Ovary (tissue), 9 donors: ENCODE results near the gene ARFRP1. TPM values are rescaled to one million over a fixed set of nuclear protein-coding genes. Genes with fewer than 3 reads are reported as not detected.

ENCODE experiments used
- DNase-seq, 5 donors: peaks; one replicate each; pipeline ENCODE4 v3.0.0-alpha.2; 2019 to 2020
- H3K27ac ChIP-seq, 2 donors: fragments of 200-600 bp; one replicate each; pipeline versions ENCODE4 v1.5.1 to v1.8.0; 2019 to 2022
- H3K27me3 ChIP-seq: fragments of 200-600 bp; one replicate; pipeline ENCODE4 v1.8.0; 2022
- H3K36me3 ChIP-seq: fragments of 200-600 bp; sonication (generic); one replicate; pipeline ENCODE4 v1.5.1; 2019
- H3K4me1 ChIP-seq: one replicate; pipeline ENCODE4 v1.8.1; 2013; ENCODE audit warnings: mild to moderate bottlenecking, moderate library complexity; ENCODE audit not compliant: insufficient read depth
- H3K4me3 ChIP-seq: fragments of 200-600 bp; sonication (generic); one replicate; pipeline ENCODE4 v1.5.1; 2017
- H3K9me3 ChIP-seq, 2 donors: fragments of 200-600 bp in 1 of 2; sonication (generic) in 1 of 2; one replicate each; pipeline versions ENCODE4 v1.5.1 to v1.8.1; 2013 to 2019; ENCODE audit warnings: mild to moderate bottlenecking in 1 of 2, moderate library complexity in 1 of 2
- CTCF ChIP-seq, 3 donors: fragments of 450-650 bp in 2 of 3; fragments of 200-600 bp in 1 of 3; IDR thresholded peaks; one replicate each; pipeline versions ENCODE4 v1.5.1 to v1.8.0; 2016 to 2022; ENCODE audit warnings: antibody characterized with exemption in 3 of 3, mild to moderate bottlenecking in 1 of 3
- EP300 ChIP-seq: sonication (generic); formaldehyde crosslinking; IDR thresholded peaks from one replicate; pipeline ENCODE4 v1.6.1; 2017; ENCODE audit warnings: antibody characterized with exemption
- POLR2A ChIP-seq: fragments of 450-650 bp; IDR thresholded peaks from one replicate; pipeline ENCODE4 v1.6.1; 2017; ENCODE audit warnings: antibody characterized with exemption, mild to moderate bottlenecking, moderate library complexity
- WGBS, 3 donors: extraction: QIAGEN DNeasy Blood & Tissue Kit in 1 of 3; methylation state at CpG; one replicate each; pipeline versions ENCODE4 v1.1.5 to v1.1.7; 2013 to 2017; 5-methylcytosine and 5-hydroxymethylcytosine counted together
- intact Hi-C, 4 donors: fragments of 100-400 bp; cut with DNase I; formaldehyde crosslinking; loops; one replicate each; pipeline versions ENCODE4 v1.11.0 to v1.15.1; 2022 to 2023
- polyA plus RNA-seq, 2 donors: library from polyadenylated mRNA; stranded (reverse); fragments of 200-250 nt in 1 of 2; fragments of 350-450 nt in 1 of 2; fragmentation: Illumina TruSeq in 1 of 2; extraction: RNeasy Lipid Tissue Mini Kit (QIAGEN cat#74804) in 1 of 2; gene quantifications; one replicate each; pipeline ENCODE4 v1.2.3, GENCODE V29; 2013 to 2014
- total RNA-seq, 7 donors: library from RNA; depleted of rRNA in 2 of 7; stranded (reverse); fragments of >200 nt in 2 of 7; fragmentation: NEBNext Ultra II Directional in 3 of 7; extraction: Animal tissue kit (Norgen Biotek cat#: 25700) in 3 of 7; gene quantifications; one replicate each; pipeline versions ENCODE4 v1.1.0 to v1.2.4, GENCODE V29; 2016 to 2023
- donor health status: DM: no; HTN: no; CAD: no; lungs with moderate emphysema.
- donor health status: DM: no; HTN: no; CAD: no.
- donor health status: Bipolar disorder and iron deficiency.
- donor health status: DM: yes; HTN: yes; CAD: no.
- donor health status: DM: no; HTN: no; CAD: no.
- donor health status: DM: yes; HTN: yes; CAD: no.

The ARFRP1 gene
- total and polyA plus RNA-seq, 9 donors: 15.3 to 59.5 (median 47.2) TPM

GRCh38 chr20:63685269-63686026 lies 22.3 kb downstream of the ARFRP1 start:
- WGBS, 3 donors: 83 to 92% (median 91%) methylated on average over 19 to 21 of the region's 21 CpGs

GRCh38 chr20:63682384-63683139 lies 25.2 kb downstream of the ARFRP1 start:
- no peaks in the 10 kb centered on the region for H3K27me3 ChIP-seq
- 43 to 49% (median 44%) methylated on average over 19 to 22 of the region's 22 CpGs for WGBS, 3 donors
- peak in 3 of 5 donors; percentile 44 to 62 (median 51) for DNase-seq
- peak overlapping the region in 1 of 2 donors; percentile 38 for H3K27ac ChIP-seq
- no peaks in the 10 kb centered on the region for H3K9me3 ChIP-seq
- H3K36me3 ChIP-seq: no peaks in the 10 kb centered on the region
- intact Hi-C loops: no loop called here
- H3K4me3 ChIP-seq: no peak overlapping the region
- H3K4me1 ChIP-seq: peaks cover 8% of the 10 kb centered on the region
- TF ChIP-seq POLR2A (no peak), CTCF (IDR thresholded peaks at IDR 0.05) (no peak), EP300 (no peak)

More at GRCh38 chr20:63685269-63686026, 22.3 kb downstream of the ARFRP1 start:
- no peak overlapping the region for H3K27ac ChIP-seq
- no peaks in the 10 kb centered on the region for H3K36me3 ChIP-seq
- no peak overlapping the region for H3K4me3 ChIP-seq
- H3K27me3 ChIP-seq: no peaks in the 10 kb centered on the region
- TF ChIP-seq EP300: no peak
- no peak for TF ChIP-seq POLR2A
- no peak for TF ChIP-seq CTCF (IDR thresholded peaks at IDR 0.05)
- DNase-seq: peak in 2 of 5 donors; percentile 35 to 50
- intact Hi-C loops: no loop called here
- H3K4me1 ChIP-seq: peaks cover 10% of the 10 kb centered on the region
- no peaks in the 10 kb centered on the region for H3K9me3 ChIP-seq

- WGBS, 3 donors: 89 to 97% (median 92%) methylated on average over 13 of the region's 13 CpGs
- Histone ChIP-seq H3K36me3 (no peaks in the 10 kb centered on the region), H3K27me3 (no peaks in the 10 kb centered on the region), H3K9me3 (no peaks in the 10 kb centered on the region), H3K4me3 (no peak overlapping the region), H3K4me1 (peaks cover 4% of the 10 kb centered on the region), H3K27ac (no peak overlapping the region)
- intact Hi-C loops: no loop called here
- no peak for DNase-seq
- TF ChIP-seq POLR2A: no peak
- no peak for TF ChIP-seq CTCF (IDR thresholded peaks at IDR 0.05)
- no peak for TF ChIP-seq EP300
Observed at GRCh38 chr20:63681609-63682142, 26.1 kb downstream of the ARFRP1 start.

- no peaks in the 10 kb centered on the region for H3K36me3 ChIP-seq
- TF ChIP-seq EP300 (no peak), CTCF (IDR thresholded peaks at IDR 0.05) (no peak), POLR2A (no peak)
- intact Hi-C loops: no loop called here
- no peaks in the 10 kb centered on the region for H3K9me3 ChIP-seq
- WGBS, 3 donors: 91 to 95% (median 94%) methylated on average over 18 to 23 of the region's 23 CpGs
- no peak overlapping the region for H3K27ac ChIP-seq
- no peak for DNase-seq
- no peak overlapping the region for H3K4me3 ChIP-seq
- no peaks in the 10 kb centered on the region for H3K27me3 ChIP-seq
- no peaks in the 10 kb centered on the region for H3K4me1 ChIP-seq
Observed at GRCh38 chr20:63680857-63681608, 26.7 kb downstream of the ARFRP1 start.
